ENCODE measurements around the gene RXRA. TPM values are rescaled to one million over a fixed set of nuclear protein-coding genes. Genes with fewer than 3 reads are reported as not detected.

Gene RXRA
- total and polyA plus RNA-seq, 9 donors, result 12.4 to 82.2 (median 70.6) TPM

- H3K27me3 ChIP-seq, result no peaks in the 10 kb centered on the region
- intact Hi-C loops (cut with DNase I), result no loop called here
- H3K4me3 ChIP-seq, result no peak overlapping the region
- TF ChIP-seq, protein P1, sequence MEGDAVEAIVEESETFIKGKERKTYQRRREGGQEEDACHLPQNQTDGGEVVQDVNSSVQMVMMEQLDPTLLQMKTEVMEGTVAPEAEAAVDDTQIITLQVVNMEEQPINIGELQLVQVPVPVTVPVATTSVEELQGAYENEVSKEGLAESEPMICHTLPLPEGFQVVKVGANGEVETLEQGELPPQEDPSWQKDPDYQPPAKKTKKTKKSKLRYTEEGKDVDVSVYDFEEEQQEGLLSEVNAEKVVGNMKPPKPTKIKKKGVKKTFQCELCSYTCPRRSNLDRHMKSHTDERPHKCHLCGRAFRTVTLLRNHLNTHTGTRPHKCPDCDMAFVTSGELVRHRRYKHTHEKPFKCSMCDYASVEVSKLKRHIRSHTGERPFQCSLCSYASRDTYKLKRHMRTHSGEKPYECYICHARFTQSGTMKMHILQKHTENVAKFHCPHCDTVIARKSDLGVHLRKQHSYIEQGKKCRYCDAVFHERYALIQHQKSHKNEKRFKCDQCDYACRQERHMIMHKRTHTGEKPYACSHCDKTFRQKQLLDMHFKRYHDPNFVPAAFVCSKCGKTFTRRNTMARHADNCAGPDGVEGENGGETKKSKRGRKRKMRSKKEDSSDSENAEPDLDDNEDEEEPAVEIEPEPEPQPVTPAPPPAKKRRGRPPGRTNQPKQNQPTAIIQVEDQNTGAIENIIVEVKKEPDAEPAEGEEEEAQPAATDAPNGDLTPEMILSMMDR (IDR thresholded peaks at IDR 0.05), result no peak
- TF ChIP-seq POLR2A (IDR thresholded peaks at IDR 0.05) (no peak), EP300 (IDR thresholded peaks at IDR 0.05) (no peak)
- 88 to 90% (median 89%) methylated on average over 16 of the region's 16 CpGs for WGBS, 3 donors
- no peak for DNase-seq
- H3K4me1 ChIP-seq (ENCODE audit: insufficient read depth), result peaks cover 62% of the 10 kb centered on the region
- H3K36me3 ChIP-seq, result no peaks in the 10 kb centered on the region
- no peak overlapping the region for H3K27ac ChIP-seq
- no peaks in the 10 kb centered on the region for H3K9me3 ChIP-seq
Measured at GRCh38 chr9:134380542-134381271, 54.5 kb downstream of the RXRA start.

- TF ChIP-seq EP300 (IDR thresholded peaks at IDR 0.05), result no peak
- Histone ChIP-seq H3K27me3 (no peaks in the 10 kb centered on the region), H3K27ac (no peak overlapping the region), H3K36me3 (no peaks in the 10 kb centered on the region), H3K4me3 (no peak overlapping the region), H3K4me1 (ENCODE audit: insufficient read depth) (peaks cover 62% of the 10 kb centered on the region), H3K9me3 (no peaks in the 10 kb centered on the region)
- DNase-seq, result no peak
- 91 to 95% (median 94%) methylated on average over 7 of the region's 7 CpGs for WGBS, 3 donors
- intact Hi-C loops (cut with DNase I), result no loop called here
Measured at GRCh38 chr9:134381272-134381661, 55.0 kb downstream of the RXRA start.

DNA sequence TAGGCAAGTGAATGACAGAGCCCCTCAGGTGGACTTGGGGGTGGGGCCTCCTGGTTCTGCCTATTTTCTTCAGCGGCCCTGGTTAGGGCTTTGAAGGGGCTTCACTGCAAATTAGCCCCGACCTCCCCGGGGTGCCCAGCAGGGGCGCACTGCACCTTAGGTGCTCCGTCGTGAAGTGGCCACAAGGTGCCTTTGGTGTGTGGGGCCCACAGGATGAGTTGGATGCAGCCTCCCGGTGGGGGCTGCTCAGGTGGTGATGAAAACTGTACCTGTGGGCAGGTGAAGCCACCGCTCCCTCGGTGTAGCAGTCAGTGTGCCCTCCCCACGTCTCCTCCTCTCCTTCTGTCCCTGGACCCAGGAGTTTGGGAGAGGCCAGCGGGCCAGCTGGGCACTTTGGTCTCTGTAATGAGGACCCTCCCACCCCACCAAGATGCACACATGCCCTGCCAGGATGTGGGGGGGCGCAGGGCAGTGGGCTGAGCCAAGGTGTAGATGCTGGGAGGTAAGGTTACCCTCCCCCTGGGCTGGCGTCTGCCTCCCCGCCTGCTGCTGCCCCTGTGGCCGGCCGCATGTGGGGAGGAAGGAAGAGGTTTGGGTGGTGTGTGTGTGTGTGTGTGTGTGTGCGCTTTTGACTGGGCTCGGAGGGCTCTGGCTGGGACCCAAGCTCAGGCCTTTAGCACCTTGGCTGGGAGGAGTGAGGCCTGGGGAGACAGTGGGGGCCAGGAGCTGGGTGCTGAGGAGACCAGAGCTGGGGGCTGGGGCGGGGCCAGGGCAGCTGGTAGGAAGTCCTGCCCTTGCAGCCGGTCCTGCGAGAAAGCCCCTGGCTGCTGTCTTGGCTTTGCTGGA, 55.6 kb downstream of the RXRA start:
- Histone ChIP-seq H3K27ac (no peak overlapping the region), H3K4me3 (no peak overlapping the region), H3K27me3 (no peaks in the 10 kb centered on the region), H3K9me3 (no peaks in the 10 kb centered on the region), H3K4me1 (ENCODE audit: insufficient read depth) (peaks cover 61% of the 10 kb centered on the region), H3K36me3 (no peaks in the 10 kb centered on the region)
- intact Hi-C loops (cut with DNase I), result no loop called here
- TF ChIP-seq, protein P1 (IDR thresholded peaks at IDR 0.05), result no peak
- TF ChIP-seq EP300 (IDR thresholded peaks at IDR 0.05) (no peak), POLR2A (IDR thresholded peaks at IDR 0.05) (no peak)
- peak in 1 of 5 donors; percentile 56 for DNase-seq
- WGBS, 3 donors, result 70 to 78% (median 75%) methylated on average over 21 of the region's 21 CpGs

DNA sequence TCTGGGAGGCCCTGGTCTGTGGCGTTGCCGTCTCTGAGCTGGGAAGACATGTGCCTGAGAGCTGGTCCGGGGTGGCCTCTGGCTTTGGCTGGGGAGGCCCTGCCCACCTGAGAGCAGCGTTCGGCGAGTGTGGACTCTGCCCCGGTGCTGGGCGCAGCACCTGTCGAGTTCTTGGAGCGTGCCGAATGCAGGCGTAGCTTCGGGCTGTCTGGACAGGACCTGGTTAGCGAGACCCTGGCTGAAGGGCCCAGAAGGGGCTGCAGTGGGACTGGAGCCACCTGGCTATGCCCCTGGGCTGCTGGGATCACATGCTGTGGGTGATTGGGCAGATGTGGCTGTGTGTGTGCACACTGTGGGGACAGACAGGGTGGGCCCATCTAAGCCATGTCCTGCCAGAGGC, 56.5 kb downstream of the RXRA start:
- Histone ChIP-seq H3K9me3 (no peaks in the 10 kb centered on the region), H3K4me3 (no peak overlapping the region), H3K27ac (no peak overlapping the region), H3K4me1 (ENCODE audit: insufficient read depth) (peaks cover 60% of the 10 kb centered on the region), H3K36me3 (no peaks in the 10 kb centered on the region), H3K27me3 (no peaks in the 10 kb centered on the region)
- WGBS, 3 donors, result 91 to 93% (median 92%) methylated on average over 13 to 14 of the region's 14 CpGs
- intact Hi-C loops (cut with DNase I), result no loop called here
- DNase-seq, result no peak
- no peak for TF ChIP-seq POLR2A (IDR thresholded peaks at IDR 0.05)
- no peak for TF ChIP-seq EP300 (IDR thresholded peaks at IDR 0.05)
- TF ChIP-seq, protein P1 (IDR thresholded peaks at IDR 0.05), result no peak

GRCh38 chr9:134383148-134383547, 56.9 kb downstream of the RXRA start:
- Histone ChIP-seq H3K9me3 (no peaks in the 10 kb centered on the region), H3K4me1 (ENCODE audit: insufficient read depth) (peaks cover 55% of the 10 kb centered on the region), H3K27ac (no peak overlapping the region), H3K36me3 (no peaks in the 10 kb centered on the region), H3K4me3 (no peak overlapping the region), H3K27me3 (no peaks in the 10 kb centered on the region)
- intact Hi-C loops (cut with DNase I), result no loop called here
- 92 to 93% (median 93%) methylated on average over 6 of the region's 6 CpGs for WGBS, 3 donors
- DNase-seq, result no peak
- TF ChIP-seq, protein P1 (IDR thresholded peaks at IDR 0.05), result no peak
- no peak for TF ChIP-seq EP300 (IDR thresholded peaks at IDR 0.05)
- no peak for TF ChIP-seq POLR2A (IDR thresholded peaks at IDR 0.05)
